OCI-LY3 (cell line): ENCODE measurements around the gene CXCL13.
A peak's percentile ranks its signal among the peaks of the same experiment; 100 is the strongest.

ENCODE experiments used
- H2AFZ ChIP-seq: fragments of 200-600, 300-600 bp; shearing (Covaris generic); 2 replicates; pipeline ENCODE4 v1.6.0; 2014; ENCODE audit warnings: antibody characterized with exemption, low read depth, low read length
- H3K27ac ChIP-seq: fragments of 200-600, 300-600 bp; sonication (generic); 2 replicates; pipeline ENCODE4 v1.5.1; 2014; ENCODE audit warnings: mild to moderate bottlenecking, low read length, moderate library complexity, mixed read lengths
- H3K27me3 ChIP-seq: fragments of 200-600, 300-600 bp; sonication (generic); 2 replicates; pipeline ENCODE4 v1.6.1; 2014; ENCODE audit warnings: low read depth, low read length, mixed read lengths
- H3K36me3 ChIP-seq: fragments of 200-600, 300-600 bp; sonication (generic); replicated peaks from 2 replicates; pipeline ENCODE3; 2014; ENCODE audit warnings: low read depth, low read length, mixed read lengths
- H3K4me1 ChIP-seq: fragments of 300-600, 200-600 bp; sonication (generic); 2 replicates; pipeline ENCODE4 v1.6.1; 2014; ENCODE audit warnings: low read length, mixed read lengths
- H3K4me2 ChIP-seq: fragments of 200-600, 300-600 bp; sonication (generic); 2 replicates; pipeline ENCODE4 v1.6.1; 2014; ENCODE audit warnings: low read length, mixed read lengths
- H3K4me3 ChIP-seq: fragments of 300-600, 200-600 bp; sonication (generic); 2 replicates; pipeline ENCODE4 v1.5.1; 2014; ENCODE audit warnings: antibody characterized with exemption, mild to moderate bottlenecking, low read length, moderate library complexity
- H3K79me2 ChIP-seq: fragments of 300-600, 200-600 bp; shearing (Covaris generic); 2 replicates; pipeline ENCODE4 v1.6.1; 2014; ENCODE audit warnings: mild to moderate bottlenecking, low read length, mixed read lengths
- H3K9ac ChIP-seq: fragments of 300-600, 200-600 bp; shearing (Covaris generic); 2 replicates; pipeline ENCODE4 v1.6.0; 2014; ENCODE audit warnings: mild to moderate bottlenecking, low read length, moderate library complexity
- H3K9me3 ChIP-seq: fragments of 200-600, 300-600 bp; shearing (Covaris generic); 2 replicates; pipeline ENCODE4 v1.6.1; 2014; ENCODE audit warnings: low read length, mixed read lengths; ENCODE audit not compliant: insufficient read depth
- H4K20me1 ChIP-seq: fragments of 200-600, 300-600 bp; sonication (generic); 2 replicates; pipeline ENCODE4 v1.6.1; 2016; ENCODE audit warnings: low read length, mixed read lengths; ENCODE audit not compliant: insufficient read depth
- EZH2phosphoT487 ChIP-seq: fragments of 200-600 bp; shearing (Covaris generic); IDR thresholded peaks from 2 replicates; pipeline ENCODE4 v1.6.1; 2018; ENCODE audit warnings: antibody characterized with exemption, mixed run types, low read depth
- TF ChIP-seq, protein P1 (sequence below): fragments of 200-600, 300-600 bp; sonication (generic); IDR thresholded peaks from 2 replicates; pipeline ENCODE4 v1.5.1; 2014; ENCODE audit warnings: antibody characterized with exemption, low read length, low read depth

The CXCL13 gene

DNA sequence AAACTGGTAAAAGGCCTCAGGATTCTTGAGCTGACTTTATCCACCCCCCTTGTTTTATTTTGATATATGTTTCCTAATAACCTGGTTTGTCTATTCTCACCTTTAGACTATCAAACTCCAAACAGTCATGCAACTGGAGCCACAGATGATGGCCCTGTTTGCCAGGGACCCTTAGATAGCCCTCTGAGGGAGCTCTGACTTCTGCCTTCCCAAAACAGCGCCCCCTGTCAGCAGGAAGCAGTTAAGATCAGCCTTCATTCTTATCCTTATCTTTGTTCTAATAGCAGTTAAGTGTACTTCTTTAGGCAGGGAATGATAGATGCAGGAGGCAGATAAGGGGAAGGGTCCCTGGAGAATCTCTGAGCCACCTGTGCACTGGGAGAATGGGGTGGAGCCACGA lies 27.5 kb upstream of the CXCL13 start:
- H3K36me3 ChIP-seq = peaks cover 6% of the 10 kb centered on the region
- no peaks in the 10 kb centered on the region for H4K20me1 ChIP-seq
- H3K27me3 ChIP-seq = no peaks in the 10 kb centered on the region
- no peak overlapping the region for H3K4me3 ChIP-seq
- H3K27ac ChIP-seq = peak overlapping the region; percentile 84
- TF ChIP-seq EZH2phosphoT487 = no peak
- TF ChIP-seq, protein P1, sequence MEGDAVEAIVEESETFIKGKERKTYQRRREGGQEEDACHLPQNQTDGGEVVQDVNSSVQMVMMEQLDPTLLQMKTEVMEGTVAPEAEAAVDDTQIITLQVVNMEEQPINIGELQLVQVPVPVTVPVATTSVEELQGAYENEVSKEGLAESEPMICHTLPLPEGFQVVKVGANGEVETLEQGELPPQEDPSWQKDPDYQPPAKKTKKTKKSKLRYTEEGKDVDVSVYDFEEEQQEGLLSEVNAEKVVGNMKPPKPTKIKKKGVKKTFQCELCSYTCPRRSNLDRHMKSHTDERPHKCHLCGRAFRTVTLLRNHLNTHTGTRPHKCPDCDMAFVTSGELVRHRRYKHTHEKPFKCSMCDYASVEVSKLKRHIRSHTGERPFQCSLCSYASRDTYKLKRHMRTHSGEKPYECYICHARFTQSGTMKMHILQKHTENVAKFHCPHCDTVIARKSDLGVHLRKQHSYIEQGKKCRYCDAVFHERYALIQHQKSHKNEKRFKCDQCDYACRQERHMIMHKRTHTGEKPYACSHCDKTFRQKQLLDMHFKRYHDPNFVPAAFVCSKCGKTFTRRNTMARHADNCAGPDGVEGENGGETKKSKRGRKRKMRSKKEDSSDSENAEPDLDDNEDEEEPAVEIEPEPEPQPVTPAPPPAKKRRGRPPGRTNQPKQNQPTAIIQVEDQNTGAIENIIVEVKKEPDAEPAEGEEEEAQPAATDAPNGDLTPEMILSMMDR = peak; percentile 62
- no peaks in the 10 kb centered on the region for H3K9me3 ChIP-seq
- H3K4me2 ChIP-seq = no peak overlapping the region
- peaks cover 49% of the 10 kb centered on the region for H3K4me1 ChIP-seq
- H3K9ac ChIP-seq = peak overlapping the region; percentile 57; the same call in 1 of the 2 replicates
- H2AFZ ChIP-seq = no peak overlapping the region
- H3K79me2 ChIP-seq = no peaks in the 10 kb centered on the region

DNA sequence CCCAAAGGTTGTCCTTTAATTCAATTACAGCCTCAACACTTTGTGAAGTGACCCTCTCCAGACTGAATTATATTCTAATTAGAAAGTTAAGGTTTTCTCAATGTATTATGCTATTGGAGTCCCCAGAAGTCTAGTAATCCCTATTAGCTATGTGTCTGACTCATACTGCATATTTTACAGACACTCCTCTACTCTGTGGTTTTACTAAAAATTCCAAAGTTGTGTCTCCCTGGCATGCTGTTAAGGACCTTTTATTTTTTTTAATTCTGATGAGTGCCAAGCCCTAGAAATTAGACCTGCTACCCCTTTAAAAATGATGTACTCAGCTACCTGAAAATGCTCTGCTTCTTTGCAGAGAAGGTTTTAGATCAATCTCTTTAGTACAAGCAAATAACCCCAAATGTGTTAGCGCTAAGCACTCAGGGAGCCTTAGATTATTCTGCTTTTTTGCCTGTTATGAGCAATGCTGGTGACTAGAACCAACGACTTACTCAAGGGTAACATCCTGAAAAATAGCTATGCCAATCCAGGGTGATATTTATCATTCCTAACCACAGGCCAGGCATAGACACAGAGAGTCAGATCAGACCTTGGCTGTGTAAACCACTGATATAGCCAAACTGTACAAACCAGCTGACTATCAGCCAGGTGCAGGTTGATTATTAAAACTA lies 26.1 kb upstream of the CXCL13 start:
- H3K4me2 ChIP-seq = peak overlapping the region; percentile 38
- H2AFZ ChIP-seq = peak overlapping the region; percentile 55; the same call in 1 of the 2 replicates
- H3K27ac ChIP-seq = peak overlapping the region; percentile 84
- H3K4me1 ChIP-seq = peaks cover 63% of the 10 kb centered on the region
- peaks cover 17% of the 10 kb centered on the region for H3K36me3 ChIP-seq
- TF ChIP-seq EZH2phosphoT487 = no peak
- TF ChIP-seq, protein P1 = no peak
- no peaks in the 10 kb centered on the region for H4K20me1 ChIP-seq
- no peak overlapping the region for H3K4me3 ChIP-seq
- no peaks in the 10 kb centered on the region for H3K27me3 ChIP-seq
- H3K9me3 ChIP-seq = no peaks in the 10 kb centered on the region
- H3K79me2 ChIP-seq = no peaks in the 10 kb centered on the region
- H3K9ac ChIP-seq = peak overlapping the region; percentile 57

DNA sequence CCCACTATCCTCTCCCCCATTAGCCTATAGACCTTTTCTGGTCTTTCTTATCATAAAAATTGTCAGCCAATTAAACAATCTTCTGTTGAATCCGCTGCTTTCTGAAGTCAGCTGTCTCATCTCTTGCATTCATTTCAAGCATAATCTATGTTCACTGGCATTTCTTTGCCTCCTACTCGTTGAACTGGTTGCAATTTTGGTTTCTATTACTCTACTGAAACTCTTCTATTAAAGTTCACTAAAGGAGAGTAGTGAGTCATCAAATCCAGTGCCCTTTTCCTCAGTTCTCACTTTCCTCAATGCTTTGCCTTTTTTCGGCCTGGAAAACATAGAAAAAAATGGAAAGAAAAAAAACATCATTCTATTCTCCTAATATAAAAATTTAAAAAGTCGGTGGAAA lies 23.9 kb upstream of the CXCL13 start:
- H3K27me3 ChIP-seq = no peaks in the 10 kb centered on the region
- peak overlapping the region; percentile 53 for H3K4me2 ChIP-seq
- H4K20me1 ChIP-seq = no peaks in the 10 kb centered on the region
- peak overlapping the region; percentile 21 for H3K4me3 ChIP-seq
- H3K27ac ChIP-seq = peak overlapping the region; percentile 97
- peak overlapping the region; percentile 72 for H3K9ac ChIP-seq
- TF ChIP-seq, protein P1 = no peak
- TF ChIP-seq EZH2phosphoT487 = no peak
- 0 out of 2 replicates have a peak overlapping the region, but pooled peaks have one; percentile 10 for H2AFZ ChIP-seq
- H3K36me3 ChIP-seq = peaks cover 17% of the 10 kb centered on the region
- peaks cover 85% of the 10 kb centered on the region for H3K4me1 ChIP-seq
- H3K9me3 ChIP-seq = no peaks in the 10 kb centered on the region
- H3K79me2 ChIP-seq = no peaks in the 10 kb centered on the region

DNA sequence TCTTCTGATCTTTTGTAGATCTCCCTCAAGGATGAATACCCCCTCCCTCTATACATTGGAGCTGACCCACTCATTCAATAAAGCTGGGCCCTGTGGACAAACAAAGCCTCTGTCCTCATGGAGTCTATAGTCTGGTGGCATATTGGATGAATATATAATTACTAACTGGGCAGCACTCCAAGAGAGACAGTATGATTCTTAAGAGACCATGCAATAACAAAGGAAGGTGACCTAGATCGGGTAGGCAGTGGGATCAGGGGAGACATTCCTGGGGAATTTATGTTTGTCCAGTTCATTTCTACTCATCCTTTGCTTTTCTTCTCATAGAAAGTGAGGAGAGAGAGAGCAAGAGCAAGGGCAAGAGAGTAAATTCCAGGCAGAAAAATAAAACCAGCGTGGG lies 23.5 kb upstream of the CXCL13 start:
- Histone ChIP-seq H3K79me2 (no peaks in the 10 kb centered on the region), H3K27me3 (no peaks in the 10 kb centered on the region), H3K4me2 (peak overlapping the region; percentile 53), H3K9me3 (no peaks in the 10 kb centered on the region), H3K36me3 (peaks cover 17% of the 10 kb centered on the region), H3K4me1 (peaks cover 86% of the 10 kb centered on the region), H3K27ac (peak overlapping the region; percentile 97), H4K20me1 (no peaks in the 10 kb centered on the region), H3K9ac (peak overlapping the region; percentile 72), H2AFZ (no peak overlapping the region), H3K4me3 (no peak overlapping the region)
- no peak for TF ChIP-seq EZH2phosphoT487
- TF ChIP-seq, protein P1 = no peak
